HTR-8/SVneo (cell line): ENCODE data around the gene KCNMB2.

Experiments used
- DNase-seq: peaks from one replicate; pipeline ENCODE4 v3.0.0; 2011; ENCODE audit warnings: low spot score, mixed read lengths; ENCODE audit not compliant: insufficient read length
- FAIRE-seq: peaks from 2 replicates; lab custom pipeline; 2011; peaks lifted over from hg19 to GRCh38; lab: Jason Lieb, UNC

Gene KCNMB2

GRCh38 chr3:178562947-178563232 is 26.7 kb downstream of the KCNMB2 start:
- no peak for FAIRE-seq

DNA sequence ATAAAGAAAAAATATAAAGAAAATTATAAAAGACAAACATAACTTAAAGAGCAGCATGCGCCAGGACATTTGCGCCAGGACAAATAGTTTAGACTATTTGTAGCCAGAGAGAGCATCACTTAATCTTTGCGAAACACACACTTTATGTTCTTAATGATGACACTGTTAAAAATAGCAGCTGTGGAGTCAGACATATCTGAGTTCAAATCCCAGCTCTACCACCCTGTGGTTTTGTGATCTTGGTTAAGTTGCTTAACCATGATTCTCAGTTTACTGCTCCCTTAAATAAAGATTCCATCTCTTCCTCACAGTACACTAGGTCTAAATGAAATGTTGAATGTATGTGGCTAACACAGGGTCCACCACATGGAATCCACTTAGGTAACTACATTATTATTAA is 31.4 kb downstream of the KCNMB2 start:
- FAIRE-seq (no peak), DNase-seq (no peak)

More at GRCh38 chr3:178562947-178563232, 26.7 kb downstream of the KCNMB2 start:
- DNase-seq = no peak

GRCh38 chr3:178568155-178568731 is 32.0 kb downstream of the KCNMB2 start:
- no peak for DNase-seq
- no peak for FAIRE-seq

GRCh38 chr3:178568911-178569310 is 32.7 kb downstream of the KCNMB2 start:
- DNase-seq = no peak
- no peak for FAIRE-seq

GRCh38 chr3:178569826-178570225 is 33.6 kb downstream of the KCNMB2 start:
- FAIRE-seq (no peak), DNase-seq (no peak)

- no peak for FAIRE-seq
- no peak for DNase-seq
Observed at GRCh38 chr3:178583963-178584575, 47.8 kb downstream of the KCNMB2 start.

DNA sequence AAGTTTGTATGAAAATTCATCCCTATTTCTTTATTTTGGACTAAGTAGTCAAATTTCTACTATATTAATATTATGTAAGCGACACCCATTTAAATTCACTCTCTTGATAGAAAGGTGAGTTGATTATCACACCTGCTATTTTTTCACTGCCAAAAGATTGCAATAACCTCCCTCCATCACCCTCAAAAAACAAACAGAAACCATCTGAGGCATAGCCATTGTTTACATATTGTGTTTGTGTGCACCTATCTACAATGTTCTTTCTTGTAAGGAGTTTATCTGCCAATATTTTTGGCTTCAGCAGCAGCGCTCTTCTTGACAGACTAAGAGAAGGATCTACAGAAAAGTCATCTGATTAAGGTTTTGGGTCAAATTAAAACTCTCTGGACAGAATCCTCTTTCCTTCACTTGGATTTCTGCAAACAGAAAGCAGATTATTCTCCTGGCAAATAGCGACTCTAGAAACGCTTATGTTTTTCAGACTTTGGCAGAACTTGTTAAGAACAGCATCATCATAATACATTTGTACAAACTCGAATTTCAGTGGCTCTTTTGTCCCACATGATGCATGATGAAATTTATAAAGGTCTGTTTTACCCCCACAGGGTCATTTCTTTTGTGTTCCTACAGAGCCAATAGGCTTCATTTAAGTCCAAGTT is 48.6 kb downstream of the KCNMB2 start:
- DNase-seq = no peak

DNA sequence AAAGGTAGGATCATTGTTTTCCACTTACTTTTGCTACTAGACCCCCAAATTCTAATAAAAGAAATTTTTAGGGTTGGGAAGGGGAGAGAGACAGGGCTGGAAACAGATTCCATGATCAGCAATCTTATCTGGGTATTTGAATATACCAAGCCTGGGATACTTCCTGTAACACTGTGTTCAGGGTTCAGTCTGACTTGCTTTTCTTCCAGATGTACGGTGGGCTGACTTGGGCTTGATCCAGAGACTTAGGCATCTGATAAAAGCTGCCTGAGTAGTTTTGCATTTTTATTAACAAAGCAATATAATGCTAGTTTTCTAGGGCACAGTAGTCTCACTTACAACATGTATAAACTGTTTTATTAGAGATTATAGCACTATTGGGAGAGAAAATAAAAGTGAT is 49.2 kb downstream of the KCNMB2 start:
- no peak for DNase-seq
- no peak for FAIRE-seq

More for the DNA sequence above, 48.6 kb downstream of the KCNMB2 start:
- no peak for FAIRE-seq

DNA sequence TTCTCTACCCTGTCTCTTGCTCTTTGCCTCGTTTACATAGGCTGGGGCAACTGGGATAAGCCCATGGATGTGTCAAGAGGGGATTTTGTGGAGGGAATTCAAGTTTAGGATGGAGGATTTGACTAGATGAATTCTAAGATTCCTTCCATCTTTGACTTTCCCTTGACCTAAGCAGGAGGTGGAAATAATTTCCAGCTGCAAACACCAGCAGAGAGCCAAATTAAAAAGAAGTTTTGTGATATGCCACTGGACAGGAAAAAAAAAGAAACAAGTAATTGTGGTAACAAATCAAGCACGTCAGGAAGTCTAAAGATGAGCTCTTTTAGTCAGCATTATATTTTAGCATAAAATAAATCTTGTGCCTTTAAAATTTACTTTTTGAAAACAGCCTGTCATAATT is 49.8 kb downstream of the KCNMB2 start:
- FAIRE-seq (no peak), DNase-seq (no peak)

GRCh38 chr3:178588628-178589027 is 52.4 kb downstream of the KCNMB2 start:
- DNase-seq = no peak
- FAIRE-seq = no peak

DNA sequence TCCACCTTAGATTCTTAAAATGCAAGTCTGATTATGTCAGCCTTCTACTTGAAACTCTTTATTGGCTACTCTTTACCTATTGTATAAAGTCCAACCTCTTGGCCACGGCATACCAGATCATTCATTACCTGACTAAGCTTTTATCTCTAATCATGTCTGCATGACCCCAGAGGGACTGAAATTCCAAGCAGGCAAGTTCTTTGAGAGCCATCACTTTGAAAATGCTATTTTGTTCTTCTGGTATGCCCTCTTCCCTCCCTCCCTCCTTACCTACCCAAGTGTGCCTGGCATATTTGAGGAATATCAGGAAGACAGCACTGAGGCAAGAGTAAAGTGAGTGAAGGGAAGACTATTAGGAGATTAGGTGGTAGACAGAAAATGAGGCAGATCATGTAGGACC is 57.5 kb downstream of the KCNMB2 start:
- FAIRE-seq (no peak), DNase-seq (no peak)

- FAIRE-seq (no peak), DNase-seq (no peak)
Observed at GRCh38 chr3:178597371-178597770, 61.1 kb downstream of the KCNMB2 start.

GRCh38 chr3:178602856-178603255 is 66.6 kb downstream of the KCNMB2 start:
- no peak for DNase-seq

GRCh38 chr3:178603735-178604134 is 67.5 kb downstream of the KCNMB2 start:
- FAIRE-seq (no peak), DNase-seq (no peak)

More at GRCh38 chr3:178602856-178603255, 66.6 kb downstream of the KCNMB2 start:
- no peak for FAIRE-seq

GRCh38 chr3:178618197-178618596 is 82.0 kb downstream of the KCNMB2 start:
- FAIRE-seq (no peak), DNase-seq (no peak)

GRCh38 chr3:178618896-178619295 is 82.7 kb downstream of the KCNMB2 start:
- FAIRE-seq = no peak
- DNase-seq = no peak

GRCh38 chr3:178623666-178624255 is 87.5 kb downstream of the KCNMB2 start:
- FAIRE-seq (no peak), DNase-seq (no peak)

- FAIRE-seq (no peak), DNase-seq (no peak)
Observed at GRCh38 chr3:178624276-178624675, 88.0 kb downstream of the KCNMB2 start.

- DNase-seq (no peak), FAIRE-seq (no peak)
Observed at GRCh38 chr3:178625053-178625600, 88.9 kb downstream of the KCNMB2 start.

DNA sequence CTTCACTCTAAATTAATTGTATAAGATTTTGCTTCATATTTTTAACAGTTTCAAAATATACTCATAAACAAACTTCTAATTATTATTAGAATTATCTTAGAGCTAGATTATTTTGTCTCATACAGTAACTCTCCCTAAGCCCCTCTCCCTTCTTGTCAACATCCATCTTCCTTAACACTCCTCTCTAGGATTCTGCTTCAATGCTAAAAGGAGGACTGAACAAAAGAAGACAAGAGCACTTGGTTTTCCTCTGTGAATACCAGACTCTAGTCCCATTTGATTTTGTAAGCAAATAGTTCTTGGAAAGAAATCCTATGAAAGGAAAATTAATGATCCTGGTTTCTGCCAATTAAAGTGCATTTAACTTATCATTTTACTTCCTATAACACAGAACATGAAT is 91.8 kb downstream of the KCNMB2 start:
- no peak for DNase-seq
- FAIRE-seq = no peak
